Measurements from ENCODE around the gene EXD3. TPM values are rescaled to one million over a fixed set of nuclear protein-coding genes. Genes with fewer than 3 reads are reported as not detected.

EXD3 gene
- total RNA-seq, 2 experiments from 2014 or later = 17.9 to 18.1 TPM

- Mint-ChIP-seq H3K36me3 (ENCODE audit: low read depth) (no peaks in the 10 kb centered on the region), H3K4me1 (peaks cover 10% of the 10 kb centered on the region), H3K27me3 (no peaks in the 10 kb centered on the region), H3K27ac (no peak overlapping the region), H3K9me3 (no peaks in the 10 kb centered on the region), H3K4me3 (no peak overlapping the region)
- ChIA-PET POLR2A (interaction anchor here (2.8 kb wide), 1 partner anchor 78 kb away, joined by 13 read pairs; the partner anchor contains the start of gene TUBB4B), CTCF (no interaction called here)
- DNase-seq = no peak
These were observed 104.4 kb downstream of the EXD3 start for GRCh38 chr9:137318602-137319001.

- no peak for DNase-seq
- H3K27ac Mint-ChIP-seq = no peak overlapping the region
- ChIA-PET POLR2A (no interaction called here), CTCF (no interaction called here)
- H3K9me3 Mint-ChIP-seq = no peaks in the 10 kb centered on the region
- H3K4me3 Mint-ChIP-seq = no peak overlapping the region
- no peaks in the 10 kb centered on the region for H3K36me3 Mint-ChIP-seq (ENCODE audit: low read depth)
- H3K4me1 Mint-ChIP-seq = peaks cover 10% of the 10 kb centered on the region
- H3K27me3 Mint-ChIP-seq = no peaks in the 10 kb centered on the region
These were observed 105.0 kb downstream of the EXD3 start for GRCh38 chr9:137317718-137318511.

GRCh38 chr9:137317021-137317717 is 105.8 kb downstream of the EXD3 start:
- H3K9me3 Mint-ChIP-seq = no peaks in the 10 kb centered on the region
- no peak for DNase-seq
- peaks cover 10% of the 10 kb centered on the region for H3K4me1 Mint-ChIP-seq
- CTCF ChIA-PET = no interaction called here
- no peak overlapping the region for H3K27ac Mint-ChIP-seq
- no peaks in the 10 kb centered on the region for H3K36me3 Mint-ChIP-seq (ENCODE audit: low read depth)
- POLR2A ChIA-PET = interaction anchor here (1.6 kb wide), 1 partner anchor 8 kb away, joined by 3 read pairs; no protein-coding TSS in a partner anchor
- H3K27me3 Mint-ChIP-seq = no peaks in the 10 kb centered on the region
- no peak overlapping the region for H3K4me3 Mint-ChIP-seq

GRCh38 chr9:137316012-137316981 is 106.7 kb downstream of the EXD3 start:
- ChIA-PET CTCF (interaction anchor here (0.6 kb wide), 1 partner anchor 155 kb away, joined by 3 read pairs; no protein-coding TSS in a partner anchor), POLR2A (interaction anchor here (0.6 to 1.6 kb wide), 2 partner anchors 9 to 102 kb away, joined by 3 to 4 read pairs; no protein-coding TSS in a partner anchor)
- Mint-ChIP-seq H3K27me3 (no peaks in the 10 kb centered on the region), H3K9me3 (no peaks in the 10 kb centered on the region), H3K27ac (no peak overlapping the region), H3K36me3 (ENCODE audit: low read depth) (no peaks in the 10 kb centered on the region), H3K4me1 (peaks cover 7% of the 10 kb centered on the region), H3K4me3 (no peak overlapping the region)
- DNase-seq = no peak

- Mint-ChIP-seq H3K9me3 (no peaks in the 10 kb centered on the region), H3K4me1 (peaks cover 5% of the 10 kb centered on the region), H3K4me3 (no peak overlapping the region), H3K36me3 (ENCODE audit: low read depth) (no peaks in the 10 kb centered on the region), H3K27ac (no peak overlapping the region), H3K27me3 (no peaks in the 10 kb centered on the region)
- no peak for DNase-seq
- POLR2A ChIA-PET = no interaction called here
- CTCF ChIA-PET = no interaction called here
These were observed 107.4 kb downstream of the EXD3 start for GRCh38 chr9:137315581-137316011.

GRCh38 chr9:137314561-137315560 is 108.1 kb downstream of the EXD3 start:
- Mint-ChIP-seq H3K36me3 (ENCODE audit: low read depth) (no peaks in the 10 kb centered on the region), H3K4me3 (no peak overlapping the region), H3K27me3 (no peaks in the 10 kb centered on the region), H3K4me1 (no peaks in the 10 kb centered on the region), H3K27ac (no peak overlapping the region), H3K9me3 (no peaks in the 10 kb centered on the region)
- no peak for DNase-seq
- POLR2A ChIA-PET = no interaction called here
- CTCF ChIA-PET = no interaction called here

- Mint-ChIP-seq H3K9me3 (no peaks in the 10 kb centered on the region), H3K27ac (no peak overlapping the region), H3K4me3 (no peak overlapping the region), H3K27me3 (no peaks in the 10 kb centered on the region), H3K4me1 (no peaks in the 10 kb centered on the region), H3K36me3 (ENCODE audit: low read depth) (no peaks in the 10 kb centered on the region)
- POLR2A ChIA-PET = interaction anchor here (1.7 kb wide), 1 partner anchor 12 kb away, joined by 5 read pairs; the partner anchor contains the start of gene NRARP
- CTCF ChIA-PET = no interaction called here
- no peak for DNase-seq
These were observed 108.9 kb downstream of the EXD3 start for GRCh38 chr9:137313956-137314560.

GRCh38 chr9:137313326-137313936 is 109.5 kb downstream of the EXD3 start:
- ChIA-PET POLR2A (interaction anchor here (1.7 kb wide), 1 partner anchor 12 kb away, joined by 5 read pairs; the partner anchor contains the start of gene NRARP), CTCF (no interaction called here)
- Mint-ChIP-seq H3K9me3 (no peaks in the 10 kb centered on the region), H3K36me3 (ENCODE audit: low read depth) (no peaks in the 10 kb centered on the region), H3K27me3 (no peaks in the 10 kb centered on the region), H3K27ac (no peak overlapping the region), H3K4me1 (no peaks in the 10 kb centered on the region), H3K4me3 (no peak overlapping the region)
- DNase-seq = no peak

GRCh38 chr9:137312852-137313325 is 110.1 kb downstream of the EXD3 start:
- ChIA-PET CTCF (no interaction called here), POLR2A (interaction anchor here (1.7 kb wide), 1 partner anchor 11 kb away, joined by 5 read pairs; the partner anchor contains the start of gene NRARP)
- no peaks in the 10 kb centered on the region for H3K9me3 Mint-ChIP-seq
- H3K27ac Mint-ChIP-seq = no peak overlapping the region
- H3K36me3 Mint-ChIP-seq (ENCODE audit: low read depth) = no peaks in the 10 kb centered on the region
- no peaks in the 10 kb centered on the region for H3K27me3 Mint-ChIP-seq
- no peak overlapping the region for H3K4me3 Mint-ChIP-seq
- no peaks in the 10 kb centered on the region for H3K4me1 Mint-ChIP-seq
- DNase-seq = no peak

- Mint-ChIP-seq H3K4me1 (no peaks in the 10 kb centered on the region), H3K27me3 (no peaks in the 10 kb centered on the region), H3K36me3 (ENCODE audit: low read depth) (no peaks in the 10 kb centered on the region), H3K27ac (no peak overlapping the region), H3K9me3 (no peaks in the 10 kb centered on the region), H3K4me3 (no peak overlapping the region)
- ChIA-PET POLR2A (interaction anchor here (1.7 kb wide), 1 partner anchor 10 kb away, joined by 5 read pairs; the partner anchor contains the start of gene NRARP), CTCF (no interaction called here)
- no peak for DNase-seq
These were observed 110.7 kb downstream of the EXD3 start for GRCh38 chr9:137311986-137312851.
